CD4-positive, alpha-beta T cell treated with Interferon gamma for 1 hour (primary cell): ENCODE results near the gene ESPNL.
"Not testable (repeated sequence)": the region's sequence is repeated elsewhere in the genome, so short reads cannot be mapped to it uniquely, and the experiment has no call there.

Experiments used
- DNase-seq: peaks from one replicate; pipeline ENCODE4 v3.0.0-alpha.2; 2020

The ESPNL gene

GRCh38 chr2:238161291-238162051, 61.3 kb downstream of the ESPNL start:
- DNase-seq = no peak

- no peak for DNase-seq
Measured at GRCh38 chr2:238162251-238162845, 62.2 kb downstream of the ESPNL start.

DNA sequence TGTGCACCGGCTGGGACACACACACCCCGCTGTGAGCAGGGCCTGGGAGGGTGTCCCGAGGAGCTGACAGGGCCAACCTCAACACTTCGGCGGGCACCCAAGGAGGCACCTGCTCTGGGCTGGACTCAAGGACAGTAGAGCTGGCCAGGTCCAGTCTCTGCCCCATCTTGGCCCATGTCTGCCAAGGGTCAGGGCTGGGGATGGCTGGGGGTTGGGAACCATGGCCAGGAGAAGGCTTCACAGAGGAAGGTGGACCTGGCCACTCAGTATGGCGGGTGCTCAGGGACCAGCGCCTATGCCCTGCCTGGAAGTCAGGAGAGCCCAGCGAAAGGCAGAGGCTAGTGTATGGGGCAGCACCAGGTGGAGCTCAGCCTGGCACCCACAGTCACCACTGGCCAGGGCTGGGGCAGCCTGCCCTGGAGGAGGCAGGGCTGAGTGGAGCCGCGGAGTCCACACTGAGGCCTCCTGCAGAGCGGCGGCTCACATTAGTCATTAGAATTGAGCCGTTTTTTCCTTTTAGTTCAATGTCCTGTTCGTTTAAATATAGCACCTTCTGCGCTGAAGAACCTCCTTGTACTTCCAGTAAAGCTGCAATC, 62.8 kb downstream of the ESPNL start:
- no peak for DNase-seq

- DNase-seq = no peak
Measured at GRCh38 chr2:238163481-238164198, 63.5 kb downstream of the ESPNL start.

DNA sequence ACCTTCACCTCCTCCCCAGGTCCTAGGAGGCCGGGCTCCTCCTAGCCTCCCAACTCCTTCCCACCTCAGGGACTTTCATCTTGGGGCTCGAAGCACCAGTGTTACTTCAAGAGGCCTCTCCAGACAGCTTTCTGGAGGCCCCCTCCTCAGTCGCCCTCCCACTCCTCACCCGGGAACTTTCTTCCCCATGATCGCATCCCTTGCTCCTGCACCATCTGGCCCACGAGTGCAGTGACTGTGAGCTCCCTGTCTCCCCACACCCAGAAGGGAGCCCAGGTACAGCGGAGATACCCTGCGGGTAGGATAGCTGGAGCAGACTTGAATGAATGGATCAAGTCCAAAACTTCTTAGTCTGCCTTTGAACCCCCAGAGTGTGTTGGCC, 64.8 kb downstream of the ESPNL start:
- no peak for DNase-seq

- no peak for DNase-seq
Measured at GRCh38 chr2:238165288-238165921, 65.3 kb downstream of the ESPNL start.

- no peak for DNase-seq
Measured at GRCh38 chr2:238166391-238167343, 66.5 kb downstream of the ESPNL start.

- no peak for DNase-seq
Measured at GRCh38 chr2:238167344-238167715, 67.2 kb downstream of the ESPNL start.

- no peak for DNase-seq
Measured at GRCh38 chr2:238167761-238168160, 67.6 kb downstream of the ESPNL start.

GRCh38 chr2:238168196-238169047, 68.3 kb downstream of the ESPNL start:
- DNase-seq = no peak

DNA sequence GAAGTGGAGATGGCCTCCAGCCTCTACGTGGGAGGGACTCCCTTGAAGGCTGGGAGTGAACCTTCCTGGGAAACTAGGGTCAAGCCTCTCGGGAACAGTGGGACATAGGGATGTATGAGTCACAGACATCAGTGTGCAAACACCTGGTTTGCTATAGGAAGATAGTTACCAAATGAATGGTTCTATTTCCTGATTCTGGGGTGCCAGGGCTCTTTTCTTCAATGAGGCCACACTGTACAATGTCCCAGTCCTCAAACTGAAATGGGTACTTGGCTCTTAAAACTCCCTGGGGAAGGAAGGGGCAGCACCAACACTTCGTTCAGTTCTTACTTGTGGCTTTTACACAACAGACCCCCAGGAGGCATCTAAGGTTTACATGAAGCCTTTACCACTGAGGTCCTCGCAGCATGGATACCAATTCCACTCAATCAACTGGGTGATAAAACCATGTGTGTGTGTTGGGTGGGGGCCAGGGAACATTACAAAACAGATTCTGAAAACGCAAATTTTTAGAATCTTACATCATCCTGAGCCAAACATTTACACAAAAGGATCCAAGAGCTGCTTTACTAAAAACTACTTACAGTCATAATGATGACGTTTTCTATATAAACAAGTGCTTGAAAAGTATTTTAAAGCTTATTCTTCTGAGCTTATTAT, 69.0 kb downstream of the ESPNL start:
- DNase-seq = no peak

DNA sequence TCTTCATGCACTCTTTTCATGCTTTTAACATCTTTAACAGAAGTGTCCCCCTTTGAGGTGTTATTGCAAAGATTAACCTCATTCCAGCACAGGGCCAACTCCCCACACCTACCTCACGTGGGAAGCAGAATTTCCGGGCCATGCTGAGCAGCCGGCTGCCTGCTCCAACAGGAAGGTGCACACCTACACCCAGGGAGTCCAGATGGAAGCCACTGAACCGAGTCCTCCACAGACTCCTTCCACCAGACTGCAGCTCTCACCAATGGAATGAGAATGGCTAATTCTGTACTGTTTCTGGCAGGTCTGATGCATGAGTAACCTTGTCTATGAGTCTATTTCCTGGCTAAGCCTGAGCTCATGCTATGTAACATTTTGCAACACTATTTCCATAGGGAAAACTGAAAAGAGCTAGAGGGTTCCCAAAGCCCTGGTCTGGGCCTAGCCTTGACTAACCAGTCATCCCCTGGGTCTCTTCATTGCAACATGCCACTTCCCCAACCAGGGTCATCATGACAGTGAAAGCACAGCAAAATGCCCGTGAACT, 69.6 kb downstream of the ESPNL start:
- DNase-seq = no peak

GRCh38 chr2:238170386-238171071, 70.4 kb downstream of the ESPNL start:
- DNase-seq = no peak

- DNase-seq = not testable (repeated sequence)
Measured at GRCh38 chr2:238171072-238171431, 70.9 kb downstream of the ESPNL start.

DNA sequence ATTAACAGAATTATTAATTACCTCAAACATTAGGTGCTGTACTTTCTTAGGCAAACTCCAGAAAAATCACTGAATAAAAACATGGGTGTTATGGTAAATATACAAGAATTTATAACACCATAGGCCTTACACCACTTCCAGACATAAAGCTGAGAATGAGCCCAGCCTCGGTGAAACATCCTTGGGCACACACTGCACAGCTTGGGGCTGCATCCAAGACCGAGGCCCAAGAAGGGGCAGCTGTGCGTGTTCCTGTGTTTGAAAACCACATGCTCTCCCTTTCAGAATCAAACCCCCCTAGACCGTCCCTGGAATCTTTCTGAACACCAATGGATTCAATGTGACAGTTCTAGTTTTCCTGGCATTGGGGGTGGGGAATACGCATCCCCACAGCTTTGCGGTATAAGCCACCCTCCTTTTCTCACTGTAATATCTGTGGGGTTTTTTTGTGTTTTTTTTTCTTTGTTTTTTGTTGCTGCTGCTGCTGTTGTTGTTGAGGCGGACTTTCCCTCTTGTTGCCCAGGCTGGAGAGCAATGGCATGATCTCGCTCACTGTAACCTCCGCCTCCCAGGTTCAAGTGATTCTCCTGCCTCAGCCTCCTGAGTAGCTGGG, 71.5 kb downstream of the ESPNL start:
- no peak for DNase-seq

GRCh38 chr2:238172439-238172838, 72.3 kb downstream of the ESPNL start:
- DNase-seq = no peak

- no peak for DNase-seq
Measured at GRCh38 chr2:238173692-238174091, 73.6 kb downstream of the ESPNL start.

DNA sequence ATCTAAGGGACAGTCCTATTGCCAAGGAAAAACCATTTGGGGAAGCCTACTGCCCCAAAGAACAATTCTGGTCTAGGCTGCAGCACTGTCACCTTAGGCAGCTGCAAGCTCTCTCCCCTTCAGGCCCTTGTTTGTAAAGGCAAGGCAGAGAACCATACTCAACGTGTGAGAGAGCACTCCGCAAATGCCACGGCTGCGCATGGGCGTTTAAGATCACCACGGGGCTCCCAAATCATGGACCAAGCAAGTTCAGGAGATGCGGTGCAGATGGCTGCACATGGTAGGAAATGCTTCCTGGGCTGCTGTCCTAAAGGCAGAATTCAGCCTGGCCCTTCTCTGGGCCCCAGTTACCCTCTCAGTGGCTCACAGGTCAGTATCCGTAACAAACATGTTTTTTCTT, 74.2 kb downstream of the ESPNL start:
- DNase-seq = no peak

DNA sequence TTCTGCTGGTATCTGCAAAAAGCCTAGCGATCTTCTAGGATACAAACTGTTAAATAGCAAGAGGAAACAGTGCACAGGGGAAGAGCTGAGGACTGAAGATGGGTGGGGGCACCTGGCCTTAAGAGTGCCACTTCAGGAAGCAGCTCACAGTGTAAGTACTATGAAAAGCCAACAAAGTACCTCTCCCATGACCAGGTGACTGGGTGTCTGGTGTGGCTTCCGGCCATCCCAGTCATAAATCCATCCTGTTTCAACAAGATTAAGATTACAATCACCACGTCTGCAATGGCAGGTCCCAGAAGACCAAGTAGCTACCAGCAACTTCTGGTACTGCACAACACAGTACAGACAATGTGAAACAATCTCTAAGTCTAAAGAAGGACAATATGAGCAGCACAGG, 74.6 kb downstream of the ESPNL start:
- DNase-seq = no peak
